Astrocyte (in vitro differentiated cells and primary cell): ENCODE results near the gene CD19. TPM values are rescaled to one million over a fixed set of nuclear protein-coding genes. Genes with fewer than 3 reads are reported as not detected.

Source experiments
- DNase-seq: peaks from one replicate; pipeline ENCODE4 v3.0.0-alpha.2; 2010; ENCODE audit warnings: low read depth
- FAIRE-seq: peaks from 2 replicates; lab custom pipeline; 2011; peaks lifted over from hg19 to GRCh38; lab: Jason Lieb, UNC
- H2AFZ ChIP-seq: 2 replicates; pipeline ENCODE4 v1.6.0; 2012; ENCODE audit warnings: low read depth, low read length, inconsistent platforms
- H3K27ac ChIP-seq: 2 replicates; pipeline ENCODE4 v1.5.1; 2011; ENCODE audit warnings: low read depth, low read length, inconsistent platforms
- H3K27me3 ChIP-seq: 2 replicates; pipeline ENCODE4 v1.6.0; 2011; ENCODE audit warnings: low read length, inconsistent platforms; ENCODE audit not compliant: insufficient read depth
- H3K36me3 ChIP-seq: 2 replicates; pipeline ENCODE4 v1.5.1; 2011; ENCODE audit warnings: low read length, inconsistent platforms; ENCODE audit not compliant: insufficient read depth
- H3K4me1 ChIP-seq: 2 replicates; pipeline ENCODE4 v1.5.1; 2011; ENCODE audit warnings: low read length, inconsistent platforms; ENCODE audit not compliant: insufficient read depth
- H3K4me2 ChIP-seq: 2 replicates; pipeline ENCODE4 v1.6.0; 2012; ENCODE audit warnings: low read length, inconsistent platforms
- H3K4me3 ChIP-seq: 2 replicates; pipeline ENCODE4 v1.5.1; 2011; ENCODE audit warnings: low read depth, mild to moderate bottlenecking, low read length, inconsistent platforms; ENCODE audit not compliant: insufficient read depth
- H3K79me2 ChIP-seq: 2 replicates; pipeline ENCODE4 v1.6.0; 2012; ENCODE audit warnings: mild to moderate bottlenecking, low read length, inconsistent platforms; ENCODE audit not compliant: insufficient read depth
- H3K9ac ChIP-seq: 2 replicates; pipeline ENCODE4 v1.6.0; 2012; ENCODE audit warnings: mild to moderate bottlenecking, low read length, inconsistent platforms
- H3K9me3 ChIP-seq: 2 replicates; pipeline ENCODE4 v1.5.1; 2012; ENCODE audit warnings: low read depth, mild to moderate bottlenecking, low read length, inconsistent platforms; ENCODE audit not compliant: insufficient read depth
- H4K20me1 ChIP-seq: 2 replicates; pipeline ENCODE4 v1.6.0; 2012; ENCODE audit warnings: low read length, inconsistent platforms; ENCODE audit not compliant: insufficient read depth
- H3K27ac Mint-ChIP-seq: one replicate; pipeline ENCODE4 v1.8.0; 2021; ENCODE audit warnings: mild to moderate bottlenecking, mixed read lengths; ENCODE audit not compliant: unreplicated experiment
- H3K27me3 Mint-ChIP-seq: one replicate; pipeline ENCODE4 v1.8.0; 2021; ENCODE audit warnings: low read depth, mixed read lengths; ENCODE audit not compliant: unreplicated experiment
- H3K36me3 Mint-ChIP-seq: one replicate; pipeline ENCODE4 v1.8.0; 2021; ENCODE audit warnings: low read depth, mixed read lengths; ENCODE audit not compliant: unreplicated experiment
- H3K4me1 Mint-ChIP-seq: one replicate; pipeline ENCODE4 v1.8.0; 2021; ENCODE audit warnings: low read depth, mixed read lengths; ENCODE audit not compliant: unreplicated experiment
- H3K4me3 Mint-ChIP-seq: one replicate; pipeline ENCODE4 v1.8.0; 2021; ENCODE audit warnings: mild to moderate bottlenecking, moderate library complexity, mixed read lengths; ENCODE audit not compliant: unreplicated experiment
- H3K9me3 Mint-ChIP-seq: one replicate; pipeline ENCODE4 v1.8.0; 2021; ENCODE audit warnings: mild to moderate bottlenecking, mixed read lengths; ENCODE audit not compliant: unreplicated experiment
- EZH2 ChIP-seq: IDR thresholded peaks from 2 replicates; pipeline ENCODE4 v1.6.1; 2012; ENCODE audit warnings: mild to moderate bottlenecking, low read length, inconsistent platforms; ENCODE audit not compliant: insufficient read depth
- total RNA-seq: library from RNA; stranded (reverse); gene quantifications from 2 replicates; pipeline ENCODE4 v1.2.1, GENCODE V29; 2021
- TF ChIP-seq, protein P1 (sequence below): IDR thresholded peaks from 2 replicates; pipeline ENCODE4 v1.5.1; 2011; ENCODE audit warnings: low read depth, mild to moderate bottlenecking, inconsistent platforms, low read length, moderate library complexity; ENCODE audit not compliant: insufficient read depth

The CD19 gene
- total RNA-seq, 1 donor from 2014 or later: not detected

DNA sequence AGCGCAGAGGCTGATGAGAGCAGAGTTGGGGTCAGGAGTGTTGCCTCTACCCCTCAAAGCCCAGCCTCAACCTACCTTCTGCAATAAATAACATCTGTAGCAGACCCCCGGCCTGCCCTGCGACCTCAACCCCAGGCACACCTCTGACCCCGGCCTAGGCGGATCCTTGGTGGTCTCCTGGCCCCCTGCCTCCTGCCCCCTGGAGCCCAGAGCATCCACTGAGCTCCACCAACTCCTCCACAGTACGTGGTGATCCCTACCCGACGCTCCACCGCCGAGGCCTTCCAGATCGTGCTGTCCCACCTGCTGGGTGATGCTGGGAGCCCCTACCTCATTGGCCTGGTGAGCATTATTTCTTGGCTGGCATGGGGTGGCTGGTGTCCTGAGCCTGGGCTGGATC is 51.2 kb downstream of the CD19 start:
- peaks cover 7% of the 10 kb centered on the region for H4K20me1 ChIP-seq
- no peak overlapping the region for H2AFZ ChIP-seq
- H3K27me3 ChIP-seq: no peaks in the 10 kb centered on the region
- Mint-ChIP-seq H3K36me3 (peaks cover 25% of the 10 kb centered on the region), H3K27me3 (no peaks in the 10 kb centered on the region), H3K9me3 (peaks cover 2% of the 10 kb centered on the region), H3K27ac (no peak overlapping the region), H3K4me1 (peaks cover 2% of the 10 kb centered on the region), H3K4me3 (no peak overlapping the region)
- H3K9me3 ChIP-seq: peaks cover 3% of the 10 kb centered on the region
- no peak overlapping the region for H3K4me2 ChIP-seq
- no peak for DNase-seq
- H3K9ac ChIP-seq: no peak overlapping the region
- no peak overlapping the region for H3K27ac ChIP-seq
- H3K4me3 ChIP-seq: no peak overlapping the region
- H3K79me2 ChIP-seq: peaks cover 1% of the 10 kb centered on the region
- no peaks in the 10 kb centered on the region for H3K4me1 ChIP-seq
- FAIRE-seq: no peak
- TF ChIP-seq, protein P1, sequence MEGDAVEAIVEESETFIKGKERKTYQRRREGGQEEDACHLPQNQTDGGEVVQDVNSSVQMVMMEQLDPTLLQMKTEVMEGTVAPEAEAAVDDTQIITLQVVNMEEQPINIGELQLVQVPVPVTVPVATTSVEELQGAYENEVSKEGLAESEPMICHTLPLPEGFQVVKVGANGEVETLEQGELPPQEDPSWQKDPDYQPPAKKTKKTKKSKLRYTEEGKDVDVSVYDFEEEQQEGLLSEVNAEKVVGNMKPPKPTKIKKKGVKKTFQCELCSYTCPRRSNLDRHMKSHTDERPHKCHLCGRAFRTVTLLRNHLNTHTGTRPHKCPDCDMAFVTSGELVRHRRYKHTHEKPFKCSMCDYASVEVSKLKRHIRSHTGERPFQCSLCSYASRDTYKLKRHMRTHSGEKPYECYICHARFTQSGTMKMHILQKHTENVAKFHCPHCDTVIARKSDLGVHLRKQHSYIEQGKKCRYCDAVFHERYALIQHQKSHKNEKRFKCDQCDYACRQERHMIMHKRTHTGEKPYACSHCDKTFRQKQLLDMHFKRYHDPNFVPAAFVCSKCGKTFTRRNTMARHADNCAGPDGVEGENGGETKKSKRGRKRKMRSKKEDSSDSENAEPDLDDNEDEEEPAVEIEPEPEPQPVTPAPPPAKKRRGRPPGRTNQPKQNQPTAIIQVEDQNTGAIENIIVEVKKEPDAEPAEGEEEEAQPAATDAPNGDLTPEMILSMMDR: no peak
- TF ChIP-seq EZH2: no peak
- H3K36me3 ChIP-seq: peaks cover 3% of the 10 kb centered on the region

DNA sequence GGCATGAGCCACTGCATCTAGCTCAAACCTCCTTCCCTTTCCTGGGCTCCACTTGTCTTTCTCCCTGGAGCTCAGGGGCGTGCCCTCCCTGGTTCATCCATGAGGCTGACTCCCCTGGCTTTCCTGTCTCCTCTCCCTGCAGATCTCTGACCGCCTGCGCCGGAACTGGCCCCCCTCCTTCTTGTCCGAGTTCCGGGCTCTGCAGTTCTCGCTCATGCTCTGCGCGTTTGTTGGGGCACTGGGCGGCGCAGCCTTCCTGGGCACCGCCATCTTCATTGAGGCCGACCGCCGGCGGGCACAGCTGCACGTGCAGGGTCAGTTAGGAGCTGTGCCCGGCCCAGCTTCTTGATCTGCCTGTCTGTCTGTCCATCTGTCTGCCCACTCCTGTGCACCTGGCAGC is 51.9 kb downstream of the CD19 start:
- Histone ChIP-seq H3K4me2 (no peak overlapping the region), H3K36me3 (no peaks in the 10 kb centered on the region), H3K4me1 (no peaks in the 10 kb centered on the region), H3K4me3 (no peak overlapping the region), H3K79me2 (no peaks in the 10 kb centered on the region), H2AFZ (no peak overlapping the region), H3K27ac (no peak overlapping the region), H3K9me3 (peaks cover 3% of the 10 kb centered on the region), H4K20me1 (peaks cover 4% of the 10 kb centered on the region), H3K27me3 (no peaks in the 10 kb centered on the region), H3K9ac (no peak overlapping the region)
- peaks cover 2% of the 10 kb centered on the region for H3K4me1 Mint-ChIP-seq
- TF ChIP-seq EZH2: no peak
- TF ChIP-seq, protein P1: no peak
- DNase-seq (no peak), FAIRE-seq (no peak)
- H3K27me3 Mint-ChIP-seq: no peaks in the 10 kb centered on the region
- H3K9me3 Mint-ChIP-seq: peaks cover 2% of the 10 kb centered on the region
- H3K27ac Mint-ChIP-seq: peak overlapping the region; percentile 8
- H3K36me3 Mint-ChIP-seq: peaks cover 26% of the 10 kb centered on the region
- no peak overlapping the region for H3K4me3 Mint-ChIP-seq

DNA sequence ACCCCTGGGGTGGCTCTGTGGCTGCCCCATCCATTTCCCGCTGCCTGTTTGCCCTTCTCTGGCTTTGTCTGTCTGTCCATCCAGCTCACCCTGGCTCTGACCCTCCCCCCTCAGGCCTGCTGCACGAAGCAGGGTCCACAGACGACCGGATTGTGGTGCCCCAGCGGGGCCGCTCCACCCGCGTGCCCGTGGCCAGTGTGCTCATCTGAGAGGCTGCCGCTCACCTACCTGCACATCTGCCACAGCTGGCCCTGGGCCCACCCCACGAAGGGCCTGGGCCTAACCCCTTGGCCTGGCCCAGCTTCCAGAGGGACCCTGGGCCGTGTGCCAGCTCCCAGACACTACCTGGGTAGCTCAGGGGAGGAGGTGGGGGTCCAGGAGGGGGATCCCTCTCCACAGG is 52.3 kb downstream of the CD19 start:
- H3K4me3 Mint-ChIP-seq: no peak overlapping the region
- no peak overlapping the region for H3K27ac ChIP-seq
- no peak for FAIRE-seq
- no peak for TF ChIP-seq EZH2
- TF ChIP-seq, protein P1: no peak
- no peak overlapping the region for H3K9ac ChIP-seq
- H2AFZ ChIP-seq: no peak overlapping the region
- DNase-seq: no peak
- no peaks in the 10 kb centered on the region for H3K79me2 ChIP-seq
- H3K36me3 Mint-ChIP-seq: peaks cover 27% of the 10 kb centered on the region
- H3K36me3 ChIP-seq: no peaks in the 10 kb centered on the region
- no peak overlapping the region for H3K4me2 ChIP-seq
- peaks cover 4% of the 10 kb centered on the region for H4K20me1 ChIP-seq
- H3K9me3 ChIP-seq: peaks cover 3% of the 10 kb centered on the region
- no peaks in the 10 kb centered on the region for H3K27me3 ChIP-seq
- H3K4me3 ChIP-seq: no peak overlapping the region
- no peak overlapping the region for H3K27ac Mint-ChIP-seq
- H3K9me3 Mint-ChIP-seq: peaks cover 2% of the 10 kb centered on the region
- H3K4me1 Mint-ChIP-seq: peaks cover 2% of the 10 kb centered on the region
- H3K4me1 ChIP-seq: no peaks in the 10 kb centered on the region
- no peaks in the 10 kb centered on the region for H3K27me3 Mint-ChIP-seq
